NCI-H1930 (cell line): ENCODE results near the gene S100A2.
"Not testable (repeated sequence)": the region's sequence is repeated elsewhere in the genome, so short reads cannot be mapped to it uniquely, and the experiment has no call there.

Experiments used
- DNase-seq, 2 experiments: peaks; one replicate each; lab custom pipeline; 2025; lab: John Stamatoyannopoulos, UW

The S100A2 gene

DNA sequence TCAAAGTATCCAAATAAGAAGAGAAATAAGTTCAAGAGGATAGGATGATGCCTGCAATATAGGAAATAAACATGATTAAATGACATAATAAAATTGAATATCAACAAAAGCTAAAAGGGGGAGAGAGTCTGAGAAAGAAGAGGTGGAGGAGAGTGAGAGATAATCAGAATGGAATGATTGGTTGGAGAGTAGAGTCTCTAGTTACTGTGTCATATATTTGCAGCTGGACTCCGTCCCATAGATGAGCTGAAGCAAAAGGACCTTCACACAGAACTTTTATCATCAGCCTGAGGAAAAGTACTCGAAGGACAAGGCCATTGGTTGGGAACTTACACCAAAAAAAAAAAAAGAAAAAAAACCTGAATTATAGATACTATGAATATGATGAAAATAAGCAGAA lies 22.8 kb upstream of the S100A2 start:
- DNase-seq: no peak

- DNase-seq: not testable (repeated sequence)
Observed at GRCh38 chr1:153588033-153588432, 22.4 kb upstream of the S100A2 start.

DNA sequence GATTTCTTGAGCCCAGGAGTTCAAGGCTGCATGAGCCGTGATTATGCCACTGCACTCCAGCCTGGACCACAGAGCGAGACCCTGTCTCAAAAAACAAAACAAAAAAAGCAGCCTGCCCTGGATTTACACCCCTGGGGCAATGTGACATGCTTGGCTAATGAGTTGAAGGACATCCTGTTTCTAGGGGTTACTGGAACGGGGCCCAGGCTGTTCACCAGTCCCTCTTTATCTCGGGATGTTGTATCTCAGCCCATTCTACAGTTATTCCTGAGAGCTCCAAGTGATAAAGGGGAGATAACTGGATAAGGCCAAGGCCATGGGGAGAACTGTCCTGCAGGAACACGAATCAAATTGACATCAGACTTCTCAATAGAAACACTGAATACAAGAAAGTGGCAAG lies 21.7 kb upstream of the S100A2 start:
- no peak for DNase-seq

GRCh38 chr1:153586347-153586746 lies 20.7 kb upstream of the S100A2 start:
- DNase-seq: no peak

DNA sequence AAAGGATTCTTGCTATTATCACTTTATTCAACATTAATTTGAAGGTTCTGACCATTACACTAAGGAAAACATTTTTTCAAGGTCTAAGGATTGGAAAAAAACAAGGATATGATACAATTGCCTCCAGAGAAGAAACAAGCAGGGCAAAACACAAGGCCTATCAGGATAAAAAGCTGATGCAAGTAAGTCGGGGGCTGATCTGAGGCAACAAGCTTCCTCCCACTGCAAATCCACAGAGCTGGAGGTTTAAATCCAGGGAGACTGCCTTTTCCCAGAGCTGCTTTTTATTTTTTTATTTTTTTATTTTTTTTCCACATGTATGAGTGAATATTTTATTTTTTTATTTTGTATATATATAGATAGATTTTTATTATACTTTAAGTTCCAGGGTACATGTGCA lies 19.4 kb upstream of the S100A2 start:
- DNase-seq: no peak

DNA sequence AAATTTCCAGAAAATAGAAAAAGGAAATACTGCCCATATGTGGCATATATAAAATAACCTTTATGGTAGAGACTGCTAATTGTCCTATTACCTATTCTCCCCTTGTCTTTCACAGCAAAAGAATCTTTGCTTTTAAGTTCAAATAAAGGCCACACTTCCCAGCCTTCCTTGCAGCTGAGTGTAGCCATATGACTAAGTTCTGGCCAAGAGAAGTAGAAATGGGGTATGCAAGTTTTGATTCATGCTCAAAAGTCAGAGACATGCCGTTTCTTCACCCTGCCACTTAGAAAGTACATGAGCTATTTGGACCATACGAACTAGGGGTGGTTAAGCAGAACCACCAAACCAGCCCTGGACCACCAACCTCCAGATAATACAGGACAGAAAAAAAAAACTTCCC lies 18.3 kb upstream of the S100A2 start:
- no peak for DNase-seq

GRCh38 chr1:153583514-153583913 lies 17.9 kb upstream of the S100A2 start:
- not testable (repeated sequence) for DNase-seq

DNA sequence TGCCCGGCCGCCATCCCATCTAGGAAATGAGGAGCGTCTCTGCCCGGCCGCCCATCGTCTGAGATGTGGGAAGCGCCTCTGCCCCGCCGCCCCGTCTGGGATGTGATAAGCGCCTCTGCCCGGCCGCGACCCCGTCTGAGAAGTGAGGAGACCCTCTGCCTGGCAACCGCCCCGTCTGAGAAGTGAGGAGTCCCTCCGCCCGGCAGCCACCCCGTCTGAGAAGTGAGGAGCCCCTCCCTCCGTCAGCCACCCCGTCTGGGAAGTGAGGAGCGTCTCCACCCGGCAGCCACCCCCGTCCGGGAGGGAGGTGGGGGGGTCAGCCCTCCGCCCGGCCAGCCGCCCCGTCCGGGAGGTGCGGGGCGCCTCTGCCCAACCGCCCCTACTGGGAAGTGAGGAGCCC lies 17.2 kb upstream of the S100A2 start:
- not testable (repeated sequence) for DNase-seq

DNA sequence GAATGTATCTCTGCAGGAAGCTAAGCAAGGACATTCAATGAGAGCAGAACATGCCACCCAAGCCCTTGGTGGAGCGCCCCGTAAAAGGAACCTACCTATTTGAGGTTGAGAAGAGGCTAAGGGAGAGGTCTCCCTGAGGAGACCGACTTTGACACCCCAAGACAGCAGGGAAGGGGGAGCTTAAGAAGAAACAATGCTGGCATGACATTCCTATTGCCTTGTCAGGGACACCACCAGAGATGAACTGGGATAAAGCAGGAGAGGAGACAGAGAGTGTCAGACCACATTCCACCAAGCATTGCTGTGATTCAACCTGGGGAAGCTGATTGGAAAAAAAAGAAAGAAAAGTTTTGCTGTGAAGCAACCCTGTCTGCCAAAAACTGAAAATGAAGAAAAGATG lies 13.3 kb upstream of the S100A2 start:
- no peak for DNase-seq

- DNase-seq: no peak
Observed at GRCh38 chr1:153578490-153578889, 12.8 kb upstream of the S100A2 start.

DNA sequence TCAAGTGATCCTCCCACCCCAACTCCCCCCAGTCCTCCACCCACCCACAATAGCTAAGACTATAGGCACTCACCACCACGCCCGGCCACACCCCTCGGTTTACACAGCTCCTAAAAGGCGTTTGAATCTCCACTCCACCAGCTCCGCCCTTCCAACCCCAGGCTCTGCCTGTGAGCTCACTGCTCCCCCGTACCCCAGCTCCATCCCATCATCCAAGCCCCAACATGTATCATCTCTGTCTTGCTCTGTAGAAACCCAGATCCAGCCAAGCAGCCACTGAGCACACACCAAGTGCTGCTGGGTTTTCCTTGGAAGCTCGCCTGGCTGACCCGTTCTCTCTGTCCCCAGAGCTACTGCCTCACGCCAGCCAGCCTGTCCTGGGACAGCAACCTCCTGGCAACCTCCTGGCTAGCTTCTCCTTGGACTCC lies 12.0 kb upstream of the S100A2 start:
- DNase-seq: no peak

GRCh38 chr1:153577138-153577537 lies 11.5 kb upstream of the S100A2 start:
- DNase-seq: no peak

GRCh38 chr1:153575497-153575896 lies 9.9 kb upstream of the S100A2 start:
- DNase-seq: not testable (repeated sequence)

GRCh38 chr1:153575081-153575491 lies 9.4 kb upstream of the S100A2 start:
- DNase-seq: not testable (repeated sequence)

GRCh38 chr1:153573351-153573750 lies 7.7 kb upstream of the S100A2 start:
- DNase-seq: no peak

DNA sequence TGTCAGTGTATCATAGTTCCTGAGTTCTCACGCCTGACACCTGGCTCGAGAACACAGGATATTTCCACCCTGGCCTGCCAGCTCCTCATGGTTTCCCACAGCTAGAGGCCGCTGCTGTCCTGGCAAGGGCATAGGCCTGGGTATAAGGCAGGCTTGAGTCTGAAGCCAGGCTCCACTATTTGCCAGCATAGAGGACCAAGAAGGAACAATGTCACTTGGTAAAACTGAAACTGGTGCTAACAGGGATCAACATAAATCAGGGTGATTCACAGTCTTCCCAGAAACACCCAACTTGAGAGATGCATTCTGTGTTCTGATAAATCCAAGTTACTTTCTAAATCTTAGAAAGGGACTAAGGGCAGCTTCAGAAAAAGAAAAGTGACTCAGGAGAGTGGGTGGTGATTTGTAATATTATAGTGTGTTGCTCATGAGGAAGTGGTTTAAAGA lies 6.9 kb upstream of the S100A2 start:
- peak; percentile 20 to 38 for DNase-seq

- no peak for DNase-seq
Observed at GRCh38 chr1:153571706-153572105, 6.1 kb upstream of the S100A2 start.

GRCh38 chr1:153570874-153571273 lies 5.2 kb upstream of the S100A2 start:
- no peak for DNase-seq

DNA sequence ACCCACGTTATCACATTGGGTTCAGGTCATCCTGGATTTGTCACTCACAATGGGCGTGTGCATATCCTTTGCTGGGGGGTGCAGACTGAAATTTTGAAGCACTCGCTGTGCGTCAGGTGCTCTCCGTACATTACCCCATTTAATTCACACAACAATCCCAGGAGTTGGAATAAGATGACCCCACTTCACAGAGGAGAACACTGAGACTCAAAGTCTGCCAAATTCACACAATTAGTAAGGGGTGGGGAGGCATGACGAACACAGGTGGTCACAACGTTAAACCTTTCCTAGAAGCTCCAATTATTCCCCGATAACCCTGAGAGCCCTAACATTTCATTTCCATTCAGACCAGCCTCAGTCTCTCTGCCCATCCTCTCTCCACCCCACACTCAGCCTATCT lies 3.8 kb upstream of the S100A2 start:
- DNase-seq: no peak

DNA sequence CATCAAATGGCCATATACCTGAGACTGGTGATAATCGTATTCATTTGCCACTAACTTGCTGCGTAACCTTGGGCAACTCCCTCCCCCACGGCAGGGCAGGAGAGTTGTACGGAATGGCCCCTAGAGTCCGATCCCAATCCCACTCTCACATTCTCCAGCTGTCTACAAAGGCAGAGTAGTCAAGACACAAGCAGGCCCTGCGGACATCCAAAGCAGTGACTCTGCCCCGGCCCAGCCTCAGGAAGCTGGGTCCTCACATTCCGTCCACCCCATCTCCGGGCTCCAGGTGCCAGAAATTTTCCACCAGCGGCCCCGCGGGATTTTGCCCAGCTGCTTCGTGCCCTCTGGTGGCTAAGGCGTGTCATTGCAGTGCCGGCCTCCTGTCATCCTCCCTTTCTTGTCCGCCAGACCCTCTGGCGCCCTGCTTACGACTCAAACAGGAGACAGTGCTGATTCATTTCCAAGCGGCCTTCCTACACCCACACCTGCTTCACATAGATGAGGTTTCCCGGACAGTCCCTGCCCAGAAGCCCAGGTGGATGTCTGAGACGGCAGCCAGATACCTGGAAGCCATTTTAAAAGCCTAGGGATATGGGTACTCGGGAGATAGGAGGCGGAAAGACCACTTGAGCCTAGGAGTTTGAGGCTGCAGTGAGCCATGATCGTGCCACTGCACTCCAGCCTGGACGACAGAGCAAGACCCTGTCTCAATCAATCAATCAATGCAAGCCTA lies 2.9 kb upstream of the S100A2 start:
- peak; percentile 75 to 78 for DNase-seq

DNA sequence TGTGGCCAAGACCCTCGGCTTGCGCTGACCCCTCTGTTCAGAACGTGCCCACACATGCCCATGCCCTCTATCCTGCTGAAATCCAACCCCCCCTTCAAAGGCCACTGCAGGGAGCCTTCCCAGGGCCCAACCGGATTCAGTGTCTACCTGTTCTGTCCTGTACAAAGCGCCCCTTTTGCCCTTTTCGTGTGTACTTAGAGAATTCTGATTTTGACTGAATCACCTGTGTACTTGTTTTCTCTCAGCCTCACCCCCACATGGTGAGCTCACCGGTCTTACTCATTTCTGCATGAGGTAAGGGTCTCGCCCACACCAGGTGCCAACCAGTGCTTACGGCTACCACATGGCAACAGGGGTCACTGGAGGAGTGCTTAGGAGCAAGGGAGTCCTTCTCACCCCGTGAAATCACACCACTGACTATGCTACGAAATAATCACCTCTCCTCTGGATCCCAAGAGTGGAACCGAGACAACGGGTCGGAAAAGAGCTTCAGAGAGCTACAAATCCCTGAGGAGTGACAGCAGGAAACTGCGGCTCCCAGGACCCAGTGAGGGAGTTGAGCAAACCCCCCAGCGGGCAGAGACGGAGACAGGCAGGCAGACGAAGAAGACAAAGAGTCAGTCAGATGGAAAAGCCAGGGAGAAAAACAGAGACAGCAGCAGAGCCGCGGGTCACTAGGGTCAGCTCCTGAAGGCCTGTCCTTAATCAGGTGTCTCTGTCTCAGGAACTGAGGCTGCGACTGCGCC lies 2.1 kb upstream of the S100A2 start:
- DNase-seq: no peak

- no peak for DNase-seq
Observed at GRCh38 chr1:153566414-153567371, 1.0 kb upstream of the S100A2 start.
